A549 (cell line): ENCODE data around the gene CFAP46.

ENCODE experiments used
- CBX2 ChIP-seq: fragments of 200-600 bp; sonication (generic); IDR thresholded peaks from 2 replicates; pipeline ENCODE4 v1.6.1; 2016; ENCODE audit warnings: low read depth, mild to moderate bottlenecking, borderline replicate concordance
- CHD2 ChIP-seq: fragments of 150-350 bp; IDR thresholded peaks from 2 replicates; pipeline ENCODE4 v1.6.1; 2014; ENCODE audit warnings: low read length; ENCODE audit not compliant: partially characterized antibody
- CHD4 ChIP-seq: fragments of 200-600 bp; sonication (generic); IDR thresholded peaks from 2 replicates; pipeline ENCODE4 v1.6.1; 2016; ENCODE audit warnings: antibody characterized with exemption, mild to moderate bottlenecking, borderline replicate concordance
- CTCF ChIP-seq: fragments of >200 bp; sonication (Bioruptor Twin); formaldehyde crosslinking; IDR thresholded peaks from 3 replicates; pipeline ENCODE4 v1.5.1; 2016
- EP300 ChIP-seq, 2 experiments: fragments of >200 bp; sonication (Bioruptor Twin); formaldehyde crosslinking; IDR thresholded peaks; 2 replicates in 1 of 2; 3 replicates in 1 of 2; pipeline ENCODE4 v1.6.1; 2016 to 2017
- FOSB ChIP-seq: fragments of 250-450 bp; sonication (Bioruptor Pico); IDR thresholded peaks from 2 replicates; pipeline ENCODE4 v1.5.0; 2020; ENCODE audit warnings: mild to moderate bottlenecking, moderate library complexity
- FOSL2 ChIP-seq, 2 experiments: fragments of 450-650 bp in 1 of 2; fragments of >200 bp in 1 of 2; sonication (Bioruptor Twin) in 1 of 2; formaldehyde crosslinking; IDR thresholded peaks; 2 replicates each; pipeline versions ENCODE4 v1.5.0 to v1.6.1; 2016 to 2020; ENCODE audit warnings: mild to moderate bottlenecking in 1 of 2, moderate library complexity in 1 of 2
- HOXA7 ChIP-seq: fragments of 250-450 bp; sonication (Bioruptor Pico); IDR thresholded peaks from 2 replicates; pipeline ENCODE4 v1.5.0; 2020; ENCODE audit warnings: mild to moderate bottlenecking, moderate library complexity
- POLR2A ChIP-seq: IDR thresholded peaks from 2 replicates; pipeline ENCODE4 v1.6.1; 2012; ENCODE audit warnings: mild to moderate bottlenecking, low read length
- POLR2AphosphoS2 ChIP-seq: conservative IDR thresholded peaks from 2 replicates; pipeline ENCODE4 v1.6.1; 2012; ENCODE audit warnings: low read length, improper control_type of control experiment, inconsistent platforms
- RAD21 ChIP-seq, 2 experiments: fragments of >200 bp in 1 of 2; sonication (Bioruptor Twin) in 1 of 2; formaldehyde crosslinking in 1 of 2; IDR thresholded peaks in 1 of 2; conservative IDR thresholded peaks in 1 of 2; 2 replicates in 1 of 2; 3 replicates in 1 of 2; pipeline ENCODE4 v1.6.1; 2012 to 2018; ENCODE audit warnings: inconsistent platforms in 1 of 2
- RFX5 ChIP-seq: fragments of 450-650 bp; IDR thresholded peaks from 2 replicates; pipeline ENCODE4 v1.7.1; 2014; ENCODE audit warnings: antibody characterized with exemption, mild to moderate bottlenecking, moderate library complexity
- ZC3H11A ChIP-seq: fragments of 450-650 bp; IDR thresholded peaks from 2 replicates; pipeline ENCODE4 v1.6.1; 2014; ENCODE audit warnings: antibody characterized with exemption, mild to moderate bottlenecking
- TF ChIP-seq, protein P1 (sequence below): fragments of 450-650 bp; IDR thresholded peaks from 2 replicates; pipeline ENCODE4 v1.6.1; 2014; ENCODE audit warnings: antibody characterized with exemption

- TF ChIP-seq POLR2A (no peak), CHD4 (no peak), CTCF (no peak), EP300 (IDR thresholded peaks at IDR 0.05) (no peak), FOSL2 (IDR thresholded peaks at IDR 0.05) (no peak), FOSL2 (CRISPR knock-in tag; IDR thresholded peaks at IDR 0.05) (no peak), RAD21 (conservative IDR thresholded peaks at IDR 0.05 in 1 of 2, IDR thresholded peaks at IDR 0.05 in 1 of 2) (no peak), HOXA7 (CRISPR knock-in tag) (no peak), CBX2 (no peak), POLR2AphosphoS2 (no peak), RFX5 (no peak), FOSB (no peak), CHD2 (no peak), ZC3H11A (no peak)
- TF ChIP-seq, protein P1, sequence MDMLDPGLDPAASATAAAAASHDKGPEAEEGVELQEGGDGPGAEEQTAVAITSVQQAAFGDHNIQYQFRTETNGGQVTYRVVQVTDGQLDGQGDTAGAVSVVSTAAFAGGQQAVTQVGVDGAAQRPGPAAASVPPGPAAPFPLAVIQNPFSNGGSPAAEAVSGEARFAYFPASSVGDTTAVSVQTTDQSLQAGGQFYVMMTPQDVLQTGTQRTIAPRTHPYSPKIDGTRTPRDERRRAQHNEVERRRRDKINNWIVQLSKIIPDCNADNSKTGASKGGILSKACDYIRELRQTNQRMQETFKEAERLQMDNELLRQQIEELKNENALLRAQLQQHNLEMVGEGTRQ, result no peak
Measured at GRCh38 chr10:132907821-132908620, 34.3 kb downstream of the CFAP46 start.
